MM.1S (cell line): ENCODE measurements around the gene DDX54.

Experiments used
- EZH2 ChIP-seq: fragments of 300-600 bp; sonication (generic); optimal IDR thresholded peaks from 2 replicates; pipeline ENCODE3; 2017; ENCODE audit warnings: low read depth, mild to moderate bottlenecking, antibody characterized with exemption, low read length, mixed read lengths
- EZH2phosphoT487 ChIP-seq: fragments of 300-600 bp; sonication (generic); IDR thresholded peaks from 2 replicates; pipeline ENCODE4 v1.6.1; 2018; ENCODE audit warnings: antibody characterized with exemption, low read length
- TF ChIP-seq, protein P1 (sequence below): fragments of 300-600 bp; sonication (generic); IDR thresholded peaks from 2 replicates; pipeline ENCODE4 v1.5.1; 2016; ENCODE audit warnings: antibody characterized with exemption, low read length, mixed read lengths

- TF ChIP-seq, protein P1, sequence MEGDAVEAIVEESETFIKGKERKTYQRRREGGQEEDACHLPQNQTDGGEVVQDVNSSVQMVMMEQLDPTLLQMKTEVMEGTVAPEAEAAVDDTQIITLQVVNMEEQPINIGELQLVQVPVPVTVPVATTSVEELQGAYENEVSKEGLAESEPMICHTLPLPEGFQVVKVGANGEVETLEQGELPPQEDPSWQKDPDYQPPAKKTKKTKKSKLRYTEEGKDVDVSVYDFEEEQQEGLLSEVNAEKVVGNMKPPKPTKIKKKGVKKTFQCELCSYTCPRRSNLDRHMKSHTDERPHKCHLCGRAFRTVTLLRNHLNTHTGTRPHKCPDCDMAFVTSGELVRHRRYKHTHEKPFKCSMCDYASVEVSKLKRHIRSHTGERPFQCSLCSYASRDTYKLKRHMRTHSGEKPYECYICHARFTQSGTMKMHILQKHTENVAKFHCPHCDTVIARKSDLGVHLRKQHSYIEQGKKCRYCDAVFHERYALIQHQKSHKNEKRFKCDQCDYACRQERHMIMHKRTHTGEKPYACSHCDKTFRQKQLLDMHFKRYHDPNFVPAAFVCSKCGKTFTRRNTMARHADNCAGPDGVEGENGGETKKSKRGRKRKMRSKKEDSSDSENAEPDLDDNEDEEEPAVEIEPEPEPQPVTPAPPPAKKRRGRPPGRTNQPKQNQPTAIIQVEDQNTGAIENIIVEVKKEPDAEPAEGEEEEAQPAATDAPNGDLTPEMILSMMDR, result no peak
- TF ChIP-seq EZH2phosphoT487, result no peak
- no peak for TF ChIP-seq EZH2
Measured at GRCh38 chr12:113133666-113134065, 51.6 kb downstream of the DDX54 start.
